CD4-positive, CD25-positive, alpha-beta regulatory T cell (primary cell): Measurements from ENCODE around the gene CUL4A. TPM values are rescaled to one million over a fixed set of nuclear protein-coding genes. Genes with fewer than 3 reads are reported as not detected.

ENCODE experiments used
- ATAC-seq, 2 donors: fragments of 150-1000 bp; cut with Tn5 transposase; one replicate each; pipeline ENCODE4 v1.10.0; 2021; ENCODE audit warnings: low read depth in 2 of 2, moderate number of reproducible peaks in 2 of 2, moderate library complexity in 1 of 2
- DNase-seq, 3 donors: peaks; one replicate each; pipeline versions ENCODE4 v3.0.0 to v3.0.0-alpha.2; 2012 to 2022; ENCODE audit warnings: mixed read lengths in 1 of 3
- H3K27ac ChIP-seq: one replicate; pipeline ENCODE4 v1.7.0; 2013; ENCODE audit warnings: mild to moderate bottlenecking, low read length; ENCODE audit not compliant: insufficient read depth, poor library complexity, severe bottlenecking
- H3K27me3 ChIP-seq: one replicate; pipeline ENCODE4 v1.7.0; 2013; ENCODE audit warnings: low read length; ENCODE audit not compliant: control insufficient read depth, insufficient read depth
- H3K36me3 ChIP-seq: one replicate; pipeline ENCODE4 v1.7.0; 2013; ENCODE audit warnings: mild to moderate bottlenecking, low read length, moderate library complexity; ENCODE audit not compliant: control insufficient read depth, insufficient read depth
- H3K4me1 ChIP-seq: 2 replicates; pipeline ENCODE4 v1.7.0; 2013; ENCODE audit warnings: mild to moderate bottlenecking, low read length; ENCODE audit not compliant: insufficient read depth, control insufficient read depth, poor library complexity, severe bottlenecking
- H3K4me3 ChIP-seq: one replicate; pipeline ENCODE4 v1.7.0; 2013; ENCODE audit warnings: low read depth, mild to moderate bottlenecking, low read length, moderate library complexity
- H3K9me3 ChIP-seq, 2 experiments: 1 replicate in 1 of 2; 2 replicates in 1 of 2; pipeline ENCODE4 v1.7.0; 2013; ENCODE audit warnings: low read length in 2 of 2, mild to moderate bottlenecking in 1 of 2, moderate library complexity in 1 of 2; ENCODE audit not compliant: control insufficient read depth in 2 of 2
- H3K27ac Mint-ChIP-seq, 3 donors: one replicate each; pipeline ENCODE4 v1.8.0; 2020 to 2022; ENCODE audit warnings: mild to moderate bottlenecking in 3 of 3, mixed read lengths in 3 of 3, moderate library complexity in 2 of 3
- H3K27me3 Mint-ChIP-seq: one replicate; pipeline ENCODE4 v1.8.0; 2022; ENCODE audit warnings: mild to moderate bottlenecking, mixed read lengths
- H3K36me3 Mint-ChIP-seq: one replicate; pipeline ENCODE4 v1.8.0; 2020; ENCODE audit warnings: mixed read lengths
- H3K4me1 Mint-ChIP-seq, 4 donors: one replicate each; pipeline ENCODE4 v1.8.0; 2020 to 2022; ENCODE audit warnings: mixed read lengths in 4 of 4, mild to moderate bottlenecking in 1 of 4
- H3K4me3 Mint-ChIP-seq, 4 donors: one replicate each; pipeline ENCODE4 v1.8.0; 2020 to 2022; ENCODE audit warnings: mild to moderate bottlenecking in 4 of 4, mixed read lengths in 4 of 4, moderate library complexity in 3 of 4
- H3K9me3 Mint-ChIP-seq, 7 donors: one replicate each; pipeline ENCODE4 v1.8.0; 2020 to 2022; ENCODE audit warnings: mixed read lengths in 7 of 7, mild to moderate bottlenecking in 3 of 7, moderate library complexity in 2 of 7
- polyA plus RNA-seq, 4 donors: library from polyadenylated mRNA; unstranded; fragments of 300-500 nt; fragmentation: Illumina TruSeq; gene quantifications; one replicate each; pipeline ENCODE4 v1.2.3, GENCODE V29; 2021
- total RNA-seq: library from RNA; stranded (reverse); gene quantifications from one replicate; pipeline ENCODE4 v1.2.3, GENCODE V29; 2022

Gene CUL4A
- total and polyA plus RNA-seq, 5 donors from 2014 or later: 46.5 to 76.4 (median 53.1) TPM

- Histone ChIP-seq H3K9me3 (no peaks in the 10 kb centered on the region), H3K36me3 (peaks cover 71% of the 10 kb centered on the region), H3K27me3 (no peaks in the 10 kb centered on the region), H3K27ac (no peak overlapping the region), H3K4me1 (peaks cover 8% of the 10 kb centered on the region), H3K4me3 (no peak overlapping the region)
- Mint-ChIP-seq H3K27me3 (peaks cover 4% of the 10 kb centered on the region), H3K9me3 (no peaks in the 10 kb centered on the region), H3K36me3 (peaks cover 47% of the 10 kb centered on the region), H3K4me1 (peaks cover 10 to 24% (median 15%) of the 10 kb centered on the region in 4 donors), H3K4me3 (no peak overlapping the region), H3K27ac (no peak overlapping the region)
- ATAC-seq (no peak), DNase-seq (no peak)
Measured at GRCh38 chr13:113190181-113190580, 19.2 kb upstream of the CUL4A start.

- peaks cover 86% of the 10 kb centered on the region for H3K36me3 ChIP-seq
- no peaks in the 10 kb centered on the region for H3K27me3 ChIP-seq
- no peaks in the 10 kb centered on the region for H3K4me1 ChIP-seq
- DNase-seq: no peak
- Mint-ChIP-seq H3K36me3 (peaks cover 50% of the 10 kb centered on the region), H3K4me1 (peaks cover 0 to 15% (median 7%) of the 10 kb centered on the region in 4 donors), H3K27me3 (peaks cover 4% of the 10 kb centered on the region), H3K27ac (no peak overlapping the region), H3K9me3 (no peaks in the 10 kb centered on the region), H3K4me3 (no peak overlapping the region)
- no peaks in the 10 kb centered on the region for H3K9me3 ChIP-seq
- ATAC-seq: no peak
- H3K4me3 ChIP-seq: no peak overlapping the region
- H3K27ac ChIP-seq: no peak overlapping the region
Measured at GRCh38 chr13:113192279-113192678, 17.1 kb upstream of the CUL4A start.

- Mint-ChIP-seq H3K9me3 (no peaks in the 10 kb centered on the region), H3K4me1 (peaks cover 0 to 8% (median 3%) of the 10 kb centered on the region in 4 donors), H3K27me3 (peaks cover 4% of the 10 kb centered on the region), H3K36me3 (peaks cover 52% of the 10 kb centered on the region), H3K27ac (no peak overlapping the region), H3K4me3 (no peak overlapping the region)
- Histone ChIP-seq H3K27me3 (no peaks in the 10 kb centered on the region), H3K36me3 (peaks cover 88% of the 10 kb centered on the region), H3K27ac (no peak overlapping the region), H3K9me3 (no peaks in the 10 kb centered on the region), H3K4me1 (no peaks in the 10 kb centered on the region), H3K4me3 (no peak overlapping the region)
- DNase-seq (no peak), ATAC-seq (no peak)
Measured at GRCh38 chr13:113192902-113193301, 16.5 kb upstream of the CUL4A start.

GRCh38 chr13:113195360-113195759, 14.1 kb upstream of the CUL4A start:
- H3K36me3 Mint-ChIP-seq: peaks cover 45% of the 10 kb centered on the region
- H3K4me1 Mint-ChIP-seq: peaks cover 3 to 11% (median 5%) of the 10 kb centered on the region in 4 donors
- no peaks in the 10 kb centered on the region for H3K9me3 ChIP-seq
- DNase-seq (no peak), ATAC-seq (no peak)
- H3K27ac Mint-ChIP-seq: peak overlapping the region in 2 of 3 donors; percentile 32 to 59
- H3K9me3 Mint-ChIP-seq: no peaks in the 10 kb centered on the region
- peaks cover 4% of the 10 kb centered on the region for H3K27me3 Mint-ChIP-seq
- H3K27me3 ChIP-seq: no peaks in the 10 kb centered on the region
- H3K4me3 ChIP-seq: no peak overlapping the region
- H3K4me1 ChIP-seq: no peaks in the 10 kb centered on the region
- H3K4me3 Mint-ChIP-seq: no peak overlapping the region
- peaks cover 94% of the 10 kb centered on the region for H3K36me3 ChIP-seq
- no peak overlapping the region for H3K27ac ChIP-seq

- Mint-ChIP-seq H3K27me3 (peaks cover 3% of the 10 kb centered on the region), H3K27ac (peak overlapping the region in 1 of 3 donors; percentile 26), H3K4me1 (peaks cover 3 to 20% (median 11%) of the 10 kb centered on the region in 4 donors), H3K4me3 (no peak overlapping the region), H3K36me3 (peaks cover 47% of the 10 kb centered on the region), H3K9me3 (no peaks in the 10 kb centered on the region)
- DNase-seq: no peak
- H3K36me3 ChIP-seq: peaks cover 81% of the 10 kb centered on the region
- H3K9me3 ChIP-seq: no peaks in the 10 kb centered on the region
- no peaks in the 10 kb centered on the region for H3K4me1 ChIP-seq
- H3K27ac ChIP-seq: no peak overlapping the region
- no peak for ATAC-seq
- H3K4me3 ChIP-seq: no peak overlapping the region
- no peaks in the 10 kb centered on the region for H3K27me3 ChIP-seq
Measured at GRCh38 chr13:113196970-113197737, 12.3 kb upstream of the CUL4A start.

- no peaks in the 10 kb centered on the region for H3K9me3 ChIP-seq
- no peaks in the 10 kb centered on the region for H3K9me3 Mint-ChIP-seq
- no peaks in the 10 kb centered on the region for H3K27me3 ChIP-seq
- H3K27me3 Mint-ChIP-seq: no peaks in the 10 kb centered on the region
- peaks cover 49% of the 10 kb centered on the region for H3K36me3 ChIP-seq
- H3K4me3 Mint-ChIP-seq: peak overlapping the region in 1 of 4 donors; percentile 67
- H3K4me1 Mint-ChIP-seq: peaks cover 28 to 56% (median 37%) of the 10 kb centered on the region in 4 donors
- H3K4me1 ChIP-seq: peaks cover 21% of the 10 kb centered on the region
- peaks cover 43% of the 10 kb centered on the region for H3K36me3 Mint-ChIP-seq
- H3K27ac ChIP-seq: no peak overlapping the region
- ATAC-seq (no peak), DNase-seq (no peak)
- H3K27ac Mint-ChIP-seq: no peak overlapping the region
- H3K4me3 ChIP-seq: no peak overlapping the region
Measured at GRCh38 chr13:113201815-113202214, 7.6 kb upstream of the CUL4A start.

- H3K4me3 Mint-ChIP-seq: peak overlapping the region in 2 of 4 donors; percentile 61 to 67
Measured at GRCh38 chr13:113202912-113203311, 6.5 kb upstream of the CUL4A start.

More at GRCh38 chr13:113202912-113203311, 6.5 kb upstream of the CUL4A start:
- H3K4me1 Mint-ChIP-seq: peaks cover 38 to 67% (median 44%) of the 10 kb centered on the region in 4 donors
- H3K4me1 ChIP-seq: peaks cover 32% of the 10 kb centered on the region
- no peaks in the 10 kb centered on the region for H3K27me3 Mint-ChIP-seq
- no peaks in the 10 kb centered on the region for H3K27me3 ChIP-seq
- H3K9me3 ChIP-seq: no peaks in the 10 kb centered on the region
- no peak overlapping the region for H3K4me3 ChIP-seq
- no peak overlapping the region for H3K27ac Mint-ChIP-seq
- peaks cover 38% of the 10 kb centered on the region for H3K36me3 ChIP-seq
- H3K9me3 Mint-ChIP-seq: no peaks in the 10 kb centered on the region
- ATAC-seq (no peak), DNase-seq (no peak)
- peaks cover 38% of the 10 kb centered on the region for H3K36me3 Mint-ChIP-seq
- no peak overlapping the region for H3K27ac ChIP-seq
